MCF 10A (cell line): Measurements from ENCODE around the gene MTA2. TPM values are rescaled to one million over a fixed set of nuclear protein-coding genes. Genes with fewer than 3 reads are reported as not detected.

Experiments used
- BruUV-seq: library from RNA; stranded (reverse); fragments of 400-500 nt; replicated peaks from 2 replicates; lab custom pipeline; 2021; lab: Mats Ljungman, UMichigan
- CTCF ChIA-PET: fragments of 300-600 bp; sonication (Branson Sonifier 250); formaldehyde crosslinking; extraction: SDS; loops from one replicate; lab custom pipeline; 2021; ENCODE audit warnings: antibody characterized with exemption, inconsistent platforms; lab: Yijun Ruan, JAX
- POLR2A ChIA-PET: fragments of 300-600, 350-650 bp; sonication (Branson Sonifier 250); formaldehyde crosslinking; extraction: SDS; loops from one replicate; lab custom pipeline; 2020; ENCODE audit warnings: antibody characterized with exemption, inconsistent platforms; lab: Yijun Ruan, JAX
- DNase-seq: peaks from one replicate; pipeline ENCODE4 v3.0.0-alpha.2; 2018; ENCODE audit not compliant: unreplicated experiment
- H3K27ac Mint-ChIP-seq: one replicate; pipeline ENCODE4 v1.8.0; 2022; ENCODE audit warnings: mild to moderate bottlenecking, low read depth, mixed read lengths; ENCODE audit not compliant: unreplicated experiment
- H3K27me3 Mint-ChIP-seq: one replicate; pipeline ENCODE4 v1.8.0; 2022; ENCODE audit warnings: mixed read lengths; ENCODE audit not compliant: insufficient read depth, unreplicated experiment
- H3K36me3 Mint-ChIP-seq: one replicate; pipeline ENCODE4 v1.8.0; 2022; ENCODE audit warnings: mild to moderate bottlenecking, moderate library complexity, mixed read lengths; ENCODE audit not compliant: insufficient read depth, unreplicated experiment
- H3K4me1 Mint-ChIP-seq: one replicate; pipeline ENCODE4 v1.8.0; 2022; ENCODE audit warnings: mixed read lengths; ENCODE audit not compliant: insufficient read depth, unreplicated experiment
- H3K4me3 Mint-ChIP-seq: one replicate; pipeline ENCODE4 v1.8.0; 2022; ENCODE audit warnings: mild to moderate bottlenecking, moderate library complexity, mixed read lengths; ENCODE audit not compliant: unreplicated experiment
- H3K9me3 Mint-ChIP-seq: one replicate; pipeline ENCODE4 v1.8.0; 2022; ENCODE audit warnings: mixed read lengths; ENCODE audit not compliant: unreplicated experiment
- CTCF ChIP-seq: fragments of 200-600 bp; IDR thresholded peaks from one replicate; pipeline ENCODE4 v1.8.0; 2022; ENCODE audit warnings: antibody characterized with exemption, mild to moderate bottlenecking; ENCODE audit not compliant: unreplicated experiment
- intact Hi-C: fragments of 100-400 bp; cut with micrococcal nuclease; formaldehyde crosslinking; loops from 2 replicates; pipeline ENCODE4 v1.14.1; 2022
- total RNA-seq: library from RNA; stranded (reverse); gene quantifications from 2 replicates; pipeline ENCODE4 v1.2.3, GENCODE V29; 2022

The MTA2 gene
- total RNA-seq, 1 experiment from 2014 or later = 176 TPM

GRCh38 chr11:62607714-62608113, 6.0 kb upstream of the MTA2 start:
- peaks cover 13% of the 10 kb centered on the region for H3K4me1 Mint-ChIP-seq

GRCh38 chr11:62605902-62606301, 4.2 kb upstream of the MTA2 start:
- no peaks in the 10 kb centered on the region for H3K27me3 Mint-ChIP-seq
- H3K4me1 Mint-ChIP-seq = peaks cover 17% of the 10 kb centered on the region
- no peaks in the 10 kb centered on the region for H3K9me3 Mint-ChIP-seq
- DNase-seq = no peak
- intact Hi-C loops = no loop called here
- no TSS peak for BruUV-seq
- TF ChIP-seq CTCF = no peak
- no peak overlapping the region for H3K27ac Mint-ChIP-seq
- ChIA-PET POLR2A (interaction anchor here (2.9 kb wide), 1 partner anchor 14 kb away, joined by 11 read pairs; the partner anchor contains the start of gene TUT1), CTCF (interaction anchor here (0.6 to 0.8 kb wide), 2 partner anchors 44 to 66 kb away, joined by 3 to 4 read pairs; partner anchors contain the start of gene LBHD1)
- H3K4me3 Mint-ChIP-seq = no peak overlapping the region
- H3K36me3 Mint-ChIP-seq = peaks cover 56% of the 10 kb centered on the region

More at GRCh38 chr11:62607714-62608113, 6.0 kb upstream of the MTA2 start:
- POLR2A ChIA-PET = interaction anchor here (0.8 to 8.4 kb wide), 5 partner anchors 7 to 45 kb away, joined by 4 to 98 read pairs (median 6); partner anchors contain the start of genes B3GAT3, INTS5 and MTA2
- Mint-ChIP-seq H3K4me3 (no peak overlapping the region), H3K36me3 (peaks cover 47% of the 10 kb centered on the region), H3K27me3 (no peaks in the 10 kb centered on the region), H3K9me3 (no peaks in the 10 kb centered on the region), H3K27ac (no peak overlapping the region)
- no peak for DNase-seq
- no TSS peak for BruUV-seq
- CTCF ChIA-PET = interaction anchor here (0.6 to 1.3 kb wide), 2 partner anchors 15 to 33 kb away, joined by 3 read pairs; no protein-coding TSS in a partner anchor
- intact Hi-C loops = no loop called here
- no peak for TF ChIP-seq CTCF

- ChIA-PET POLR2A (interaction anchor here (2.9 kb wide), 1 partner anchor 14 kb away, joined by 11 read pairs; the partner anchor contains the start of gene TUT1), CTCF (interaction anchor here (0.6 to 0.8 kb wide), 2 partner anchors 45 to 67 kb away, joined by 3 to 4 read pairs; partner anchors contain the start of gene LBHD1)
- intact Hi-C loops = no loop called here
- no peak overlapping the region for H3K27ac Mint-ChIP-seq
- H3K36me3 Mint-ChIP-seq = peaks cover 56% of the 10 kb centered on the region
- H3K27me3 Mint-ChIP-seq = no peaks in the 10 kb centered on the region
- H3K4me1 Mint-ChIP-seq = peaks cover 17% of the 10 kb centered on the region
- BruUV-seq = no TSS peak
- H3K9me3 Mint-ChIP-seq = no peaks in the 10 kb centered on the region
- DNase-seq = no peak
- no peak overlapping the region for H3K4me3 Mint-ChIP-seq
- no peak for TF ChIP-seq CTCF
Measured at GRCh38 chr11:62605467-62605866, 3.8 kb upstream of the MTA2 start.

- no peaks in the 10 kb centered on the region for H3K27me3 Mint-ChIP-seq
- H3K4me3 Mint-ChIP-seq = no peak overlapping the region
- no peak overlapping the region for H3K27ac Mint-ChIP-seq
Measured at GRCh38 chr11:62604460-62605120, 2.9 kb upstream of the MTA2 start.

More at GRCh38 chr11:62604460-62605120, 2.9 kb upstream of the MTA2 start:
- Mint-ChIP-seq H3K9me3 (no peaks in the 10 kb centered on the region), H3K4me1 (peaks cover 22% of the 10 kb centered on the region), H3K36me3 (peaks cover 58% of the 10 kb centered on the region)
- no TSS peak for BruUV-seq
- intact Hi-C loops = no loop called here
- DNase-seq = no peak
- ChIA-PET CTCF (interaction anchor here (0.6 to 2.1 kb wide), 4 partner anchors 9 to 70 kb away, joined by 3 to 7 read pairs (median 3); partner anchors contain the start of gene ROM1), POLR2A (interaction anchor here (1.4 to 2.9 kb wide), 2 partner anchors 13 to 52 kb away, joined by 3 to 11 read pairs; partner anchors contain the start of gene TUT1)
- TF ChIP-seq CTCF = no peak
